ENCODE results near the gene NCAPG2. TPM values are rescaled to one million over a fixed set of nuclear protein-coding genes. Genes with fewer than 3 reads are reported as not detected.

NCAPG2 gene
- total and polyA plus RNA-seq, 2 of the 13 experiments (the other 11 are each of a cell fraction or from before 2014, with no cell fraction given), result 15.1 to 30.7 TPM

DNA sequence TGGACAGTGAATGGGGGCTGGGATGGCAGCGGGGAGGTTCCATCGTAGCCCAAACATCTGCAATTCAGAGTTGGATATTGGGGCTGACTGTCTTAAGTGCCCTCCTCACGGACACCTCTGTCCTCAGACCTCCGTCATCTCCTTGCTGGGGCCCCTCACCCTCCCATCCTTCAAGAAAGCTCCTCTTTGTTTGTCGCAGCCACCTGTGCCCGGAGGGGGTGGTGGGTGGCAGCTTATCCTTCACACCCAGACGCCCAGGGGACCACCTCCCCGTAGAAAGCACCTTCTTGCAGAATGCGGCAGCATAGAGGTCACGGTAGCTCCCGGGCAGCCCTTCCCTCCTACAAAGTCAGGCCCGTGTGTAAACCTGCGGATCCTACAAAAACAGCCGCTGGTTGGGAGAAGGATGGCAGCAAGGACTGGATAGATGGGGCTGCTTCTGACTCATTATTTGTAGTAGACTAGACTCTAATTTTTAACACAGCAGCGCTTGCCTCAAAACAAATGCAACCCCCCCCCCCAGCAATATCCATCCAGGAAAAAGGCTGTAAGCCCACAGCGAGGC, 115.6 kb downstream of the NCAPG2 start (continued):
- TF ChIP-seq HOXA9 (CRISPR knock-in tag; IDR thresholded peaks at IDR 0.05; ENCODE audit: borderline replicate concordance) (no peak), ADNP (CRISPR knock-in tag; IDR thresholded peaks at IDR 0.05) (no peak), HNRNPL (IDR thresholded peaks at IDR 0.05; ENCODE audit: low read depth, low read length) (0 out of 2 replicates have a peak, but pooled peaks have one; percentile 36), ZNF350 (CRISPR knock-in tag; IDR thresholded peaks at IDR 0.05; ENCODE audit: borderline replicate concordance, low read depth) (peak; percentile 58; the same call in 1 of the 2 replicates), ARNT2 (CRISPR knock-in tag; IDR thresholded peaks at IDR 0.05; ENCODE audit: low read depth) (no peak), KLF12 (CRISPR knock-in tag; IDR thresholded peaks at IDR 0.05; ENCODE audit: borderline replicate concordance) (no peak), ZNF569 (CRISPR knock-in tag; IDR thresholded peaks at IDR 0.05; ENCODE audit: borderline replicate concordance) (no peak), NRL (CRISPR knock-in tag; IDR thresholded peaks at IDR 0.05; ENCODE audit: borderline replicate concordance) (no peak), CENPT (CRISPR knock-in tag; IDR thresholded peaks at IDR 0.05; ENCODE audit: low read depth) (no peak), SRY (CRISPR knock-in tag; IDR thresholded peaks at IDR 0.05) (no peak), GLI4 (CRISPR knock-in tag; IDR thresholded peaks at IDR 0.05; ENCODE audit: borderline replicate concordance) (0 out of 2 replicates have a peak, but pooled peaks have one; percentile 16), ZFX (CRISPR knock-in tag; IDR thresholded peaks at IDR 0.05; ENCODE audit: low read depth) (no peak), RXRA (CRISPR knock-in tag; IDR thresholded peaks at IDR 0.05) (no peak), CREB1 (IDR thresholded peaks at IDR 0.05) (no peak), CREB1 (CRISPR knock-in tag; IDR thresholded peaks at IDR 0.05) (no peak), FOXO4 (CRISPR knock-in tag; conservative IDR thresholded peaks at IDR 0.05) (0 out of 2 replicates have a peak, but pooled peaks have one; percentile 15), ZKSCAN5 (CRISPR knock-in tag; IDR thresholded peaks at IDR 0.05) (no peak), ZNF597 (CRISPR knock-in tag; IDR thresholded peaks at IDR 0.05) (no peak), HOXD1 (CRISPR knock-in tag; IDR thresholded peaks at IDR 0.05) (no peak), RBM39 (IDR thresholded peaks at IDR 0.05; ENCODE audit: low read depth, low read length, poor library complexity, severe bottlenecking) (no peak), PBX2 (CRISPR knock-in tag; IDR thresholded peaks at IDR 0.05) (no peak), MAX (IDR thresholded peaks at IDR 0.05) (0 out of 2 replicates have a peak, but pooled peaks have one; percentile 4)
- TF ChIP-seq, protein P1, sequence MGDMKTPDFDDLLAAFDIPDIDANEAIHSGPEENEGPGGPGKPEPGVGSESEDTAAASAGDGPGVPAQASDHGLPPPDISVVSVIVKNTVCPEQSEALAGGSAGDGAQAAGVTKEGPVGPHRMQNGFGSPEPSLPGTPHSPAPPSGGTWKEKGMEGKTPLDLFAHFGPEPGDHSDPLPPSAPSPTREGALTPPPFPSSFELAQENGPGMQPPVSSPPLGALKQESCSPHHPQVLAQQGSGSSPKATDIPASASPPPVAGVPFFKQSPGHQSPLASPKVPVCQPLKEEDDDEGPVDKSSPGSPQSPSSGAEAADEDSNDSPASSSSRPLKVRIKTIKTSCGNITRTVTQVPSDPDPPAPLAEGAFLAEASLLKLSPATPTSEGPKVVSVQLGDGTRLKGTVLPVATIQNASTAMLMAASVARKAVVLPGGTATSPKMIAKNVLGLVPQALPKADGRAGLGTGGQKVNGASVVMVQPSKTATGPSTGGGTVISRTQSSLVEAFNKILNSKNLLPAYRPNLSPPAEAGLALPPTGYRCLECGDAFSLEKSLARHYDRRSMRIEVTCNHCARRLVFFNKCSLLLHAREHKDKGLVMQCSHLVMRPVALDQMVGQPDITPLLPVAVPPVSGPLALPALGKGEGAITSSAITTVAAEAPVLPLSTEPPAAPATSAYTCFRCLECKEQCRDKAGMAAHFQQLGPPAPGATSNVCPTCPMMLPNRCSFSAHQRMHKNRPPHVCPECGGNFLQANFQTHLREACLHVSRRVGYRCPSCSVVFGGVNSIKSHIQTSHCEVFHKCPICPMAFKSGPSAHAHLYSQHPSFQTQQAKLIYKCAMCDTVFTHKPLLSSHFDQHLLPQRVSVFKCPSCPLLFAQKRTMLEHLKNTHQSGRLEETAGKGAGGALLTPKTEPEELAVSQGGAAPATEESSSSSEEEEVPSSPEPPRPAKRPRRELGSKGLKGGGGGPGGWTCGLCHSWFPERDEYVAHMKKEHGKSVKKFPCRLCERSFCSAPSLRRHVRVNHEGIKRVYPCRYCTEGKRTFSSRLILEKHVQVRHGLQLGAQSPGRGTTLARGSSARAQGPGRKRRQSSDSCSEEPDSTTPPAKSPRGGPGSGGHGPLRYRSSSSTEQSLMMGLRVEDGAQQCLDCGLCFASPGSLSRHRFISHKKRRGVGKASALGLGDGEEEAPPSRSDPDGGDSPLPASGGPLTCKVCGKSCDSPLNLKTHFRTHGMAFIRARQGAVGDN (CRISPR knock-in tag; IDR thresholded peaks at IDR 0.05), result peak; percentile 5

All from HepG2 (cell line).